ENCODE data around the gene PTBP3. TPM values are rescaled to one million over a fixed set of nuclear protein-coding genes. Genes with fewer than 3 reads are reported as not detected.
"Not testable (repeated sequence)": the region's sequence is repeated elsewhere in the genome, so short reads cannot be mapped to it uniquely, and the experiment has no call there.

The PTBP3 gene
- polyA plus RNA-seq, 2 of the 4 experiments (the other 2 are of a cell fraction) = 55.7 to 105 TPM

- DNase-seq (ENCODE audit: low read depth in 1 of 2, low spot score in 1 of 2); H3K27ac ChIP-seq; H3K4me3 ChIP-seq; ATAC-seq; FAIRE-seq; H3K4me2 ChIP-seq; POLR2A ChIA-PET: not testable (repeated sequence)
- CTCF ChIA-PET = interaction anchor here (5.5 kb wide), 1 partner anchor 12 kb away, joined by 35 read pairs; no protein-coding TSS in a partner anchor
- peaks cover 13% of the 10 kb centered on the region; the same call in 2 of the 3 replicates for H3K4me1 ChIP-seq
- H3K9me3 ChIP-seq = peaks cover 22% of the 10 kb centered on the region; the same call in 2 of the 3 replicates
- 78% methylated on average over 2 of the region's 2 CpGs for WGBS (ENCODE audit: missing lambda C conversion rate)
These were observed 40.2 kb upstream of the PTBP3 start for GRCh38 chr9:112373666-112374065.

GRCh38 chr9:112371060-112371459, 37.6 kb upstream of the PTBP3 start:
- Histone ChIP-seq H3K4me3 (no peak overlapping the region), H3K4me2 (no peak overlapping the region), H3K27ac (no peak overlapping the region), H3K9me3 (peaks cover 22% of the 10 kb centered on the region; the same call in 2 of the 3 replicates), H3K4me1 (no peaks in the 10 kb centered on the region)
- ATAC-seq (no peak), FAIRE-seq (no peak), DNase-seq (ENCODE audit: low read depth in 1 of 2, low spot score in 1 of 2) (no peak)
- ChIA-PET POLR2A (no interaction called here), CTCF (interaction anchor here (0.6 to 5.5 kb wide), 5 partner anchors 10 to 279 kb away, joined by 4 to 35 read pairs (median 5); partner anchors contain the start of gene PTBP3)
- 97% methylated on average over 1 of the region's 1 CpG for WGBS (ENCODE audit: missing lambda C conversion rate)
- no peak for TF ChIP-seq RAD21 (conservative IDR thresholded peaks at IDR 0.05 in 1 of 2, IDR thresholded peaks at IDR 0.05 in 1 of 2)

DNA sequence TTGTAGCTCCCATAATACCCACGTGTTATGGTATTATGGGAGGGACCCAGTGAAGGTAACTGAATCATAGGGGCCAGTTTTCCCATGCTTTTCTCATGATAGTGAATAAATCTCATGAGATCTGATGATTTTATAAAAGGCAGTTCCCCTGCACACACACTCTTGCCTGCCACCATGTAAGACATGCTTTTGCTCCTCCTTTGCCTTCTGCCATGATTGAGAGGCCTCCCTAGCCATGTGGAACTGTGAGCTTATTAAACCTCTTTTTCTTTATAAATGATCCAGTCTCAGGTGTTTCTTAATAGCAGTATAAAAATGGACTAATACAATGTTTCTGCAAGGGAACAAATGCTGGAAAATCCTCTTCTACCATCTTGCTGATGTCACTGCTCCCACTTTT, 36.4 kb upstream of the PTBP3 start:
- DNase-seq (ENCODE audit: low read depth in 1 of 2, low spot score in 1 of 2) (no peak), FAIRE-seq (no peak), ATAC-seq (no peak)
- H3K4me1 ChIP-seq = no peaks in the 10 kb centered on the region
- peaks cover 27% of the 10 kb centered on the region; the same call in 2 of the 3 replicates for H3K9me3 ChIP-seq
- ChIA-PET POLR2A (interaction anchor here (1.9 kb wide), 1 partner anchor 10 kb away, joined by 9 read pairs; the partner anchor contains the start of gene HSDL2), CTCF (interaction anchor here (0.7 to 5.5 kb wide), 5 partner anchors 8 to 271 kb away, joined by 3 to 35 read pairs (median 5); partner anchors contain the start of genes HSDL2 and PTBP3)
- H3K4me3 ChIP-seq = no peak overlapping the region
- TF ChIP-seq CHD4 (IDR thresholded peaks at IDR 0.05; ENCODE audit: borderline replicate concordance) (no peak), FOXS1 (CRISPR knock-in tag; IDR thresholded peaks at IDR 0.05) (no peak)
- WGBS (ENCODE audit: missing lambda C conversion rate) = 91% methylated on average over 1 of the region's 1 CpG
- no peak overlapping the region for H3K27ac ChIP-seq
- no peak overlapping the region for H3K4me2 ChIP-seq

- no peak for DNase-seq (ENCODE audit: low read depth in 1 of 2, low spot score in 1 of 2)
- H3K4me1 ChIP-seq = no peaks in the 10 kb centered on the region
- POLR2A ChIA-PET = interaction anchor here (0.6 to 1.5 kb wide), 3 partner anchors 12 to 471 kb away, joined by 5 to 13 read pairs (median 6); partner anchors contain the start of genes HSDL2 and UGCG
These were observed 34.0 kb upstream of the PTBP3 start for GRCh38 chr9:112367465-112367864.

GRCh38 chr9:112366591-112366990, 33.2 kb upstream of the PTBP3 start:
- peaks cover 25% of the 10 kb centered on the region; the same call in 2 of the 3 replicates for H3K9me3 ChIP-seq
- ChIA-PET CTCF (interaction anchor here (0.6 to 5.5 kb wide), 10 partner anchors 11 to 292 kb away, joined by 3 to 34 read pairs (median 4); partner anchors contain the start of gene HSDL2), POLR2A (interaction anchor here (1.5 kb wide), 2 partner anchors 13 to 470 kb away, joined by 5 to 13 read pairs; partner anchors contain the start of genes HSDL2 and UGCG)
- H3K4me2 ChIP-seq = no peak overlapping the region
- no peak overlapping the region for H3K4me3 ChIP-seq
- no peak overlapping the region for H3K27ac ChIP-seq
- no peaks in the 10 kb centered on the region for H3K4me1 ChIP-seq
- TF ChIP-seq POLR2AphosphoS2 (conservative IDR thresholded peaks at IDR 0.05; ENCODE audit: low read length) = no peak
- no peak for TF ChIP-seq ZFP36 (IDR thresholded peaks at IDR 0.05; ENCODE audit: borderline replicate concordance, partially characterized antibody)
- TF ChIP-seq RAD21 (conservative IDR thresholded peaks at IDR 0.05 in 1 of 2, IDR thresholded peaks at IDR 0.05 in 1 of 2) = 0 out of 5 replicates have a peak, but pooled peaks of 1 of the 2 experiments have one; percentile 19
- TF ChIP-seq ESRRA (IDR thresholded peaks at IDR 0.05; ENCODE audit: borderline replicate concordance, low read length) = no peak
- TF ChIP-seq EHF (CRISPR knock-in tag; IDR thresholded peaks at IDR 0.05) = no peak
- DNase-seq (ENCODE audit: low read depth in 1 of 2, low spot score in 1 of 2) (no peak), FAIRE-seq (no peak), ATAC-seq (peak in 1 of 2 experiments; percentile 63; a peak in 3 of 6 replicates)
- 84% methylated on average over 3 of the region's 3 CpGs for WGBS (ENCODE audit: missing lambda C conversion rate)

More at GRCh38 chr9:112367465-112367864, 34.0 kb upstream of the PTBP3 start:
- CTCF ChIA-PET = interaction anchor here (0.9 to 5.5 kb wide), 6 partner anchors 10 to 608 kb away, joined by 3 to 34 read pairs (median 5); no protein-coding TSS in a partner anchor
- FAIRE-seq (no peak), ATAC-seq (no peak)
- Histone ChIP-seq H3K9me3 (peaks cover 29% of the 10 kb centered on the region; the same call in 2 of the 3 replicates), H3K4me3 (no peak overlapping the region), H3K4me2 (no peak overlapping the region), H3K27ac (no peak overlapping the region)
- no peak for TF ChIP-seq ZC3H11A (IDR thresholded peaks at IDR 0.05)
- TF ChIP-seq EHF (CRISPR knock-in tag; IDR thresholded peaks at IDR 0.05) = no peak
- TF ChIP-seq NPAS2 (CRISPR knock-in tag; IDR thresholded peaks at IDR 0.05; ENCODE audit: borderline replicate concordance) = no peak
- no peak for TF ChIP-seq HOXA7 (CRISPR knock-in tag; IDR thresholded peaks at IDR 0.05)

- peaks cover 14% of the 10 kb centered on the region; the same call in 2 of the 3 replicates for H3K9me3 ChIP-seq
- DNase-seq (ENCODE audit: low read depth in 1 of 2, low spot score in 1 of 2); ATAC-seq; H3K4me2 ChIP-seq; H3K4me3 ChIP-seq; H3K4me1 ChIP-seq; FAIRE-seq; H3K27ac ChIP-seq: not testable (repeated sequence)
- ChIA-PET CTCF (interaction anchor here (0.9 to 1.6 kb wide), 3 partner anchors 253 to 605 kb away, joined by 3 to 4 read pairs (median 4); no protein-coding TSS in a partner anchor), POLR2A (interaction anchor here (1.7 kb wide), 1 partner anchor 14 kb away, joined by 3 read pairs; the partner anchor contains the start of gene HSDL2)
- WGBS (ENCODE audit: missing lambda C conversion rate) = 95% methylated on average over 3 of the region's 3 CpGs
These were observed 31.8 kb upstream of the PTBP3 start for GRCh38 chr9:112365257-112365656.

Measured in A549 (cell line).